ENCODE data around the gene SEC22C. TPM values are rescaled to one million over a fixed set of nuclear protein-coding genes. Genes with fewer than 3 reads are reported as not detected.

The SEC22C gene
- total RNA-seq, 1 donor from 2014 or later, result 42.6 TPM

GRCh38 chr3:42546691-42547213 is 35.0 kb downstream of the SEC22C start:
- no peaks in the 10 kb centered on the region for H3K9me3 Mint-ChIP-seq
- peaks cover 3% of the 10 kb centered on the region for H3K36me3 Mint-ChIP-seq
- DNase-seq (ENCODE audit: low spot score in 2 of 2, unreplicated experiment in 2 of 2), result no peak
- H3K27ac Mint-ChIP-seq, result no peak overlapping the region
- H3K4me1 Mint-ChIP-seq, result no peaks in the 10 kb centered on the region
- H3K27me3 Mint-ChIP-seq (ENCODE audit: low read depth), result no peaks in the 10 kb centered on the region
- TF ChIP-seq CTCF (IDR thresholded peaks at IDR 0.05; ENCODE audit: unreplicated experiment), result no peak
- no peak overlapping the region for H3K4me3 Mint-ChIP-seq

- Mint-ChIP-seq H3K27me3 (ENCODE audit: low read depth) (no peaks in the 10 kb centered on the region), H3K36me3 (no peaks in the 10 kb centered on the region), H3K4me3 (no peak overlapping the region), H3K9me3 (no peaks in the 10 kb centered on the region), H3K27ac (no peak overlapping the region), H3K4me1 (no peaks in the 10 kb centered on the region)
- DNase-seq (ENCODE audit: low spot score in 2 of 2, unreplicated experiment in 2 of 2), result no peak
- no peak for TF ChIP-seq CTCF (IDR thresholded peaks at IDR 0.05; ENCODE audit: unreplicated experiment)
These were observed 36.4 kb downstream of the SEC22C start for GRCh38 chr3:42545284-42545900.

GRCh38 chr3:42544492-42545283 is 37.1 kb downstream of the SEC22C start:
- H3K36me3 Mint-ChIP-seq, result no peaks in the 10 kb centered on the region
- H3K4me1 Mint-ChIP-seq, result no peaks in the 10 kb centered on the region

GRCh38 chr3:42541079-42541478 is 40.7 kb downstream of the SEC22C start:
- Mint-ChIP-seq H3K27ac (no peak overlapping the region), H3K4me1 (no peaks in the 10 kb centered on the region)

More at GRCh38 chr3:42544492-42545283, 37.1 kb downstream of the SEC22C start:
- Mint-ChIP-seq H3K4me3 (no peak overlapping the region), H3K9me3 (no peaks in the 10 kb centered on the region), H3K27me3 (ENCODE audit: low read depth) (no peaks in the 10 kb centered on the region), H3K27ac (no peak overlapping the region)
- DNase-seq (ENCODE audit: low spot score in 2 of 2, unreplicated experiment in 2 of 2), result no peak
- TF ChIP-seq CTCF (IDR thresholded peaks at IDR 0.05; ENCODE audit: unreplicated experiment), result no peak

More at GRCh38 chr3:42541079-42541478, 40.7 kb downstream of the SEC22C start:
- DNase-seq (ENCODE audit: low spot score in 2 of 2, unreplicated experiment in 2 of 2), result no peak
- TF ChIP-seq CTCF (IDR thresholded peaks at IDR 0.05; ENCODE audit: unreplicated experiment), result no peak
- Mint-ChIP-seq H3K9me3 (no peaks in the 10 kb centered on the region), H3K27me3 (ENCODE audit: low read depth) (no peaks in the 10 kb centered on the region), H3K36me3 (no peaks in the 10 kb centered on the region), H3K4me3 (no peak overlapping the region)
